T-helper 9 cell (primary cell): ENCODE data around the gene RIN3.
A peak's percentile ranks its signal among the peaks of the same experiment; 100 is the strongest.

ENCODE experiments used
- DNase-seq: peaks from one replicate; pipeline ENCODE4 v3.0.0-alpha.2; 2020
- total RNA-seq, 2 donors: gene quantifications; one replicate each; lab custom pipeline; 2026; lab: John Stamatoyannopoulos, UW

Gene RIN3
- total RNA-seq: 14.8 to 27.5 reads per million in 2 donors

GRCh38 chr14:92513204-92513965 is at the start of gene RIN3:
TSS of gene RIN3 (plus strand) at chr14:92513781. CDS start at chr14:92513933, 152 bp downstream.
- DNase-seq: peak; percentile 10

GRCh38 chr14:92464156-92464555 is 49.4 kb upstream of the RIN3 start:
- DNase-seq: no peak

DNA sequence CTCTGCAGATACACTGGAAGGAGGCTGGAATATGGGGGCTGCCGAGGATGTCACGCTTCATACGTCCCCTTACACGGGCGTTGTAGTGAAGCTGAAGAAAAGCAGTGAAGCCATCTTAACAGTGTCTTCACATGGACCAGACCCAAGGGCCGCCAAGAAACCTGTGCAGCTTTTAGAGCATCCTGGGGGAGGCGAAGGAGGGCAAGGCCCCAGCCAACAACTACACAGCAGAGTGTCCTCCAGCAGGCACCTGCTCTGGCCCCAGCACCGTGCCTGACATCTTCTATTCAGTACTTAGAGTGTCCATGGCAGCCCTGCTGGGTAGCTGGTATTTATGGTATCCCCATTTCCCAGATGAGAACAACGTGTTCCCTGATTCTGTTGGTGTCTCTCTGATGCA is 48.9 kb upstream of the RIN3 start:
- DNase-seq: no peak

GRCh38 chr14:92465353-92466055 is 48.1 kb upstream of the RIN3 start:
- DNase-seq: no peak

DNA sequence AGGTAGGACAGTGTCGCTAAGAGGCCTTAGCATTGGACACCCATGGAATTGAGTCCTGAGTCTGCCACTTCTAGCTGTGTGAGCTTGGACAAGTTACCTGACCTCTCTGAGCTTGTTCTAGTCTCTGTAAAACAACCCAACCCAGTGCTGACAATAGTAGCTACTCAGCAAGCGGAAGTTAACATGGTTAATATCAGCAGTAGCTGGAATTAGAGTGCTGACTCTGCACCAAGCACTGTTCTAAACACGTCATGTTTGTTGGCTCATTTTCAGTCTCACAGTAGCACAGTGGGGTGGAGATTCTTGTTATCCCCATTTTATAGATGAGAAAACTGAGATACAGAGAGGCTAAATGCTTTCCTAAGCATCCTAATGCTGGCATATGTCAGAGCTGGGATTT is 47.5 kb upstream of the RIN3 start:
- DNase-seq: no peak

- DNase-seq: no peak
Observed at GRCh38 chr14:92469515-92469914, 44.1 kb upstream of the RIN3 start.

- DNase-seq: no peak
Observed at GRCh38 chr14:92470215-92470614, 43.4 kb upstream of the RIN3 start.

GRCh38 chr14:92470811-92471210 is 42.8 kb upstream of the RIN3 start:
- no peak for DNase-seq

DNA sequence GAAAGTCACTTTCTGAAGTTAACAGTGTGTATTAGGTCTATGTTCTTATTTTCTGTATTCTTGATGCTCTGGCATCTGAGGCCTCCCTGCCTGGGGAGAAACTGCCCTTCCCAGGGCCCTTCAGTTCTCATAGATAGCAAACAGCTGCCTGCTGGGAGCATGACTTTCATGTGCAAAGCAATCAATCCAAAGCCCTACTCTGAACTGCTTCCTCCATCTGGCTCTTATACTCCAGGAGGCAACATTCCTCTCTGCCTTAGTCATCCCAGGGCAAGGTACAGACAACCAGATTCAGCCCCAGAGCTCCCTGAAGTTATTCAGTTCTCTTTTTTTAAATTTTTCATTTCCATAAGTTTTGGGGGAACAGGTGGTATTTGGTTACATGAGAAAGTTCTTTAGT is 41.7 kb upstream of the RIN3 start:
- no peak for DNase-seq

DNA sequence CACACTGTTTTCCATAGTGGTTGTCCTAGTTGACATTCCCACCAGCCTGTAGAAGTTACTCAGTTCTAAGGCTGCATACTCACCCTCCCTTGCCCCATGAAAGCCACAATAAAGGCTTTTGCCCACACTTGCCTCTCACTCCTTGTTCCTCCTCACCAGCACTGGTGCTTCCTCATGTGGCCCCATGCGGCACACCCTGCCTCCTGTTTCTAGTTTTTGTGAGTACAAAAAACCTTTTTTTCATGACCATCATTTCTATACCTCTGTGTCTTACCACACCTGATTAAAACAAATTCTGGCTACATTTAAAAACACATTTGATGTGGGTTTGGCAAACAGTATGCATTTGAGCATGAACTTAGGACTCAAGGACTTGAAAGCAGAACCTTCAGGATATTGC is 40.7 kb upstream of the RIN3 start:
- DNase-seq: no peak

GRCh38 chr14:92473261-92473968 is 40.2 kb upstream of the RIN3 start:
- no peak for DNase-seq

GRCh38 chr14:92473969-92474535 is 39.5 kb upstream of the RIN3 start:
- DNase-seq: no peak

DNA sequence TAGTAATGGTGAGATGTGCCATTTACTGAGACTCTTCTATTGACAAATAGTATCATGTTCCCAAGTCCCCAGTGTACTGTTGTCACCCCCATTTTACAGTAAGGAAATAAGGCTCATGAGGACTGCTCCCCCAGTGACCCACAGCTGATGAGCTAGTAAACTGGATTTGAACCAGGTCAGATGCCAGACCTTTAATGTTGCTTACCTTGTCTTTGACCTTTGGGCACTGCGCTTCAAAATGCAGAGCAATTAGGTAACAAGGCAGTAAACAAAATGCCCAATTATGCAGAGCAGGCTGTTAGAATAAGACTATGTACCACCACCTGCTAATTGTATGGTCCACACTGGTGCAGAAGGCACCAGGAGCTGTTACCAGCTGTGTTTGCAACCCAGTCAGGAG is 38.5 kb upstream of the RIN3 start:
- DNase-seq: no peak

DNA sequence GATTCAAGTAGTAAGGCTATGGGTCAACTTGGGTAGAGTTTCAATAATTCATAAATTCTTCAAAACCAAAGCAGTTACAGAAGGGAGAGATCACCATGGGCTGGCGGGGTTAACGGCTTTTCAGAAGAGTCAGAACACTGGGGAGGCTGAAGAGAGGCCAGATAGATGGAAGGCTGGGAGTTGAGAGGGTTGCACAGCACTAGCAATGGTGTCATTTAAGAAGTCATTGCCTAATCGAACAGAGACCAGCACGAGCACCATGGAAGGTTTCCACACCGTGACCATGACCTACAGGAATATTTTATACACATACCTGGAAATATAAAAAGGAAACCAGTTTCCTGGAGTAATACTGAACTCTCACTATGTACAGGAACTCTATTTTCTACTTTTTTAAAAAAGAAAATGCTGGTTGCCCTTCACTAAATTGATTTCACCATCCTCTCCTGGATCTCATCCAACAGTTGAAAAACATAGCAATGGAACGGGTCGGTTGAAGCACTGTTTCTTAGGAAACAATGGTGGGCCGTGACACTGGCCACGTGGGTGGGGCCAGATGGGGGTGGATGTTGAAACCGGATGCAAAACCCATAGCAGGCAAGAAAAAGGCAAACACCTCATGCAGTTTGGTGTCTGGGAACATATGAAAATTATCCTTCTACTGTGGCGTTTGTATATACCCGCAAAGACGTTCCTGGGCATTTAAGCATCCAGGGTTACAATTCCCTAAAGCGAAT is 38.0 kb upstream of the RIN3 start:
- no peak for DNase-seq

- DNase-seq: no peak
Observed at GRCh38 chr14:92480856-92481255, 32.7 kb upstream of the RIN3 start.

GRCh38 chr14:92481386-92481785 is 32.2 kb upstream of the RIN3 start:
- no peak for DNase-seq

DNA sequence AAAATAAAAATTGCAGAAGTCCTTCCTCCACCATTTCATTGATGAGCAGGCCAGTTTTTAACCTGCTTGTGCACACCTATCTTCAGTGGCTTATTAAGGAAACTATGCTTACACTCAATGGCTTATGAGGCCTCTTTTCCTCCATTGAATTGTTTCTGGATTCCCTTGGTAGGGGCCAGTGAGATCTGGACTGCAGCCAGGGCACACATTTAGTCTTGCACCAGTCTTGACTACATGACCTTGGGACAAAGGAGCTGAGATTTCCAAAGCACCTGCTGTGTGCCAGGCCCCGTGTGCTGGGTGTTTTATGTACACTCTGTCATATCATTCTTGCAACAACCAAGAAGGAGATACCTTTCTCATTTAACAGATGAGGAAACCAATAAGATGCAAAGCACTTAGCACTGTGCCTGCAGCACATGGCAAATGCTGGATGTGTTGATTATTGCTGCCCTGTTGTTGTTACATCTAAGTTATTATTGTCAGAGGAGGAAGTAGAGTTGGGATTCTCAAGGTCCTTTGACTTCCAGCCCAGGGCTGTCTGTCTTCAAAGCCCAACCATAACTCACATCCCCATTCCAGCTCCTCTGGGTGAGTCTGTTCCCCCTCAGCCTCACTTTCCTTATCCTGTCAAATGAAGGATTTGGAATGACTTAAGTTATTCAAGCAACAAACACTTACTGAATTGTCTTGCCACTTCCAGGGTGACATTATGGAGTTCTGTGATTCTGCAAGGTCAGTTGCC is 31.6 kb upstream of the RIN3 start:
- DNase-seq: no peak

DNA sequence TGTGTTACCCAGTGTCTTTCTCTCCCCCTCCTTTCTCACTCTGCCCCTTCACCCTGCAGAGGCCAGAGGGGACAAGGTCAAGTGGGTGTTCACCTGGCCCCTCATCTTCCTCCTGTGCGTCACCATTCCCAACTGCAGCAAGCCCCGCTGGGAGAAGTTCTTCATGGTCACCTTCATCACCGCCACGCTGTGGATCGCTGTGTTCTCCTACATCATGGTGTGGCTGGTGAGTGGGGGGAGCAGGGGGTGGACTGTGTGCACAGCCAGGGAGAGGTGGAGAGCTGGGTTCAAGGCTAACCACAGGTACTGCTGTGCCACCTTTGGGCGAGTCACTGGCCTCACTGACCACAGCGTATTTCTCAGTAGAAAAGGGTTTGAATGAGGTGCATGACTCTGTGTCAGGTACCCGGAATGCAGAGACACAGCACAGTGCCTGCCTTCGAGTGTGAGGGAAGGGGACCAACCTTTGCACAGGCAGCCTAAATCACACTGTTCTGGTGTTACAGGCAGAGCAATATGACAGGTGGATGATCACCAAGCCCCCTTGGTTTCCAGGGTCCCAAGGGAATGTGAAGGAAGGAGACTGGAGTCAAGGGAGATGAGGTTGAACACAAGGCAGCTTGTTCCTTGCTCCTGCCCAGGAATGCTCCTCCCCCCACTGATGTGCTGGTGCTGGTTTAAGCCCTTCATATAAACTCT is 30.8 kb upstream of the RIN3 start:
- no peak for DNase-seq

DNA sequence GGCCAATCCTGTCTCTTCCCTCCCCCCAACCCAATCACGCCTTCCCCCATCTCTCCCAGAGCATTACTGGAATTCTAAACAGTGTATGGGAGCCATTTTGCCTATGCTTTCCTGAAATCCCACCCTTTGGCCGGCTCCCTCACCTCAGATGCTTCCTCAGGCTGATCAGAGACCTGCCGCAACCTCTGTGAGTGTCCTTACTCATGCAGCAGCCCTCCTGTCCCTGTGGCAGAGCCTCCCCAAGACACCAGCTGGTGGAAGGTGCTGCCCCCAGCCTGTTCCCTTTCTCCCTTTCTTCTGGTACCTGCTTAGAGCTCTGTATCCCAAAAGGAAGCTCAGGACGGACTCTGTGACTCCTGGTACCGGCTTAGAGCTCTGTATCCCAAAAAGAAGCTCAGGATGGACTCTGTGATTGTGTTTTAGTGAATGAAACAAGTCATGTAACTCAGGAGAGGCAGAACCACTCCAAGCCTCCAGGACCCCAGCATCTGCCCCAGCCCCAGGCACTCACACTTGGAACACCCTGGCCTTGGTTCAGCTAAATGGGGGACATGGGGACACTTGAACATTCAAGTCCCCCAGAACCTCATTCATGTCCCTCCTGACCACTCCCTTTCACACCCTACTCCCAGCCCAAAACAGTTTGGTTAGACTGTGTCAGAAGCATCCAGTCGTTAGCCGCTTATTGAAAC is 29.3 kb upstream of the RIN3 start:
- DNase-seq: no peak

DNA sequence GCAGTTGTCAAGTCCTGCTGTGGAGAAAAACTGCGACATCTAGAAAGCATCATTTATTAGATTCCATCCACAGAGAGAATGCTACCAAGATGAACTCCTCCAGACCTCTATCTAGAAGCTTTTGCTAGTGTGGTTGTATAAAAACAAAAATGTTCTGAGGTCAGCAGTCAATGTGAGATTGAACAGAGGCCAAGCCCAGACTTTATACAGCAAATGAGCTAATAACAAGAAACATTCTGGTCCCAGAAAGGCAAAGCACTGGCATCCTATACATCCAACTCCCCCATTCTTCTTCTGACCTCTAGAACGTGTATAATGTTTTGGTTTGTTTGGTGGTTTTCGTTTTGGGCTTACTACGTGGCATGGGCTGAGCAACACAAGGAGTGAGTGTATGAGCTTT is 26.7 kb upstream of the RIN3 start:
- DNase-seq: no peak
